ENCODE data around the gene PNKD.

Gene PNKD

GRCh38 chr2:218366621-218367414 is 96.5 kb downstream of the PNKD start:
- Histone ChIP-seq H3K9me3 (no peaks in the 10 kb centered on the region), H3K27me3 (no peaks in the 10 kb centered on the region), H3K4me1 (peaks cover 0 to 26% (median 7%) of the 10 kb centered on the region in 4 donors), H3K4me3 (peak overlapping the region; percentile 50 to 56), H3K27ac (peak overlapping the region; percentile 79 to 86), H3K36me3 (no peaks in the 10 kb centered on the region)
- peak in 1 of 2 donors; percentile 19 for DNase-seq
- intact Hi-C loops (cut with DNase I; ENCODE audit: low total_unique reads), result no loop called here
- no peak for TF ChIP-seq CTCF (IDR thresholded peaks at IDR 0.05)

- no peaks in the 10 kb centered on the region for H3K27me3 ChIP-seq
- intact Hi-C loops (cut with DNase I; ENCODE audit: low total_unique reads), result no loop called here
- peak overlapping the region; percentile 50 to 56 for H3K4me3 ChIP-seq
- no peaks in the 10 kb centered on the region for H3K36me3 ChIP-seq
- H3K4me1 ChIP-seq, result peaks cover 0 to 26% (median 7%) of the 10 kb centered on the region in 4 donors
- peak; percentile 85 to 94 for DNase-seq
- H3K27ac ChIP-seq, result peak overlapping the region; percentile 79 to 86
- no peaks in the 10 kb centered on the region for H3K9me3 ChIP-seq
- TF ChIP-seq CTCF (IDR thresholded peaks at IDR 0.05), result no peak
Observed at GRCh38 chr2:218367415-218368149, 97.3 kb downstream of the PNKD start.

- no peaks in the 10 kb centered on the region for H3K9me3 ChIP-seq
- intact Hi-C loops (cut with DNase I; ENCODE audit: low total_unique reads), result no loop called here
- DNase-seq, result no peak
- H3K4me1 ChIP-seq, result peaks cover 0 to 26% (median 7%) of the 10 kb centered on the region in 4 donors
- TF ChIP-seq CTCF (IDR thresholded peaks at IDR 0.05), result no peak
- peak overlapping the region; percentile 50 to 56 for H3K4me3 ChIP-seq
- no peaks in the 10 kb centered on the region for H3K27me3 ChIP-seq
- peak overlapping the region; percentile 79 to 86 for H3K27ac ChIP-seq
- no peaks in the 10 kb centered on the region for H3K36me3 ChIP-seq
Observed at GRCh38 chr2:218368150-218368528, 97.8 kb downstream of the PNKD start.

GRCh38 chr2:218368621-218369153 is 98.4 kb downstream of the PNKD start:
- no peaks in the 10 kb centered on the region for H3K9me3 ChIP-seq
- no peaks in the 10 kb centered on the region for H3K36me3 ChIP-seq
- intact Hi-C loops (cut with DNase I; ENCODE audit: low total_unique reads), result no loop called here
- peaks cover 0 to 26% (median 7%) of the 10 kb centered on the region in 4 donors for H3K4me1 ChIP-seq
- no peak for TF ChIP-seq CTCF (IDR thresholded peaks at IDR 0.05)
- no peaks in the 10 kb centered on the region for H3K27me3 ChIP-seq
- H3K27ac ChIP-seq, result peak overlapping the region; percentile 79 to 86
- peak overlapping the region; percentile 50 to 56 for H3K4me3 ChIP-seq
- peak in 1 of 2 donors; percentile 31 for DNase-seq

GRCh38 chr2:218369330-218369729 is 99.0 kb downstream of the PNKD start:
- H3K4me3 ChIP-seq, result no peak overlapping the region
- peak overlapping the region; percentile 79 to 86 for H3K27ac ChIP-seq
- H3K4me1 ChIP-seq, result peaks cover 0 to 26% (median 7%) of the 10 kb centered on the region in 4 donors
- DNase-seq, result peak in 1 of 2 donors; percentile 12
- no peaks in the 10 kb centered on the region for H3K27me3 ChIP-seq
- H3K36me3 ChIP-seq, result no peaks in the 10 kb centered on the region
- TF ChIP-seq CTCF (IDR thresholded peaks at IDR 0.05), result no peak
- intact Hi-C loops (cut with DNase I; ENCODE audit: low total_unique reads), result no loop called here
- no peaks in the 10 kb centered on the region for H3K9me3 ChIP-seq

Measured in tibial artery (tissue), 4 donors.